HG03457 (cell line): ENCODE measurements around the gene USP24.
"Not testable (repeated sequence)": the region's sequence is repeated elsewhere in the genome, so short reads cannot be mapped to it uniquely, and the experiment has no call there.

Experiments used
- ATAC-seq: cut with Tn5 transposase; IDR thresholded peaks from one replicate; pipeline ENCODE4 v1.9.1; 2021; ENCODE audit warnings: moderate number of reproducible peaks; ENCODE audit not compliant: unreplicated experiment

USP24 gene

GRCh38 chr1:55197099-55197498 lies 18.1 kb downstream of the USP24 start:
- ATAC-seq = no peak

GRCh38 chr1:55196433-55197035 lies 18.6 kb downstream of the USP24 start:
- ATAC-seq = no peak

- ATAC-seq = peak; percentile 73
Observed at GRCh38 chr1:55195521-55196233, 19.5 kb downstream of the USP24 start.

GRCh38 chr1:55194851-55195250 lies 20.3 kb downstream of the USP24 start:
- no peak for ATAC-seq

GRCh38 chr1:55192093-55192492 lies 23.1 kb downstream of the USP24 start:
- no peak for ATAC-seq

GRCh38 chr1:55191219-55191952 lies 23.8 kb downstream of the USP24 start:
- ATAC-seq = not testable (repeated sequence)

GRCh38 chr1:55190109-55190508 lies 25.1 kb downstream of the USP24 start:
- no peak for ATAC-seq

GRCh38 chr1:55188909-55189308 lies 26.3 kb downstream of the USP24 start:
- ATAC-seq = no peak

- no peak for ATAC-seq
Observed at GRCh38 chr1:55185832-55186231, 29.3 kb downstream of the USP24 start.

- no peak for ATAC-seq
Observed at GRCh38 chr1:55184859-55185258, 30.3 kb downstream of the USP24 start.

GRCh38 chr1:55181666-55182065 lies 33.5 kb downstream of the USP24 start:
- ATAC-seq = no peak

GRCh38 chr1:55180075-55180670 lies 35.0 kb downstream of the USP24 start:
- no peak for ATAC-seq

GRCh38 chr1:55179177-55179835 lies 35.9 kb downstream of the USP24 start:
- ATAC-seq = no peak

GRCh38 chr1:55172687-55173086 lies 42.5 kb downstream of the USP24 start:
- ATAC-seq = no peak

GRCh38 chr1:55172272-55172671 lies 42.9 kb downstream of the USP24 start:
- no peak for ATAC-seq

- no peak for ATAC-seq
Observed at GRCh38 chr1:55171694-55172093, 43.5 kb downstream of the USP24 start.

- no peak for ATAC-seq
Observed at GRCh38 chr1:55170426-55170825, 44.7 kb downstream of the USP24 start.

- ATAC-seq = no peak
Observed at GRCh38 chr1:55169126-55169525, 46.0 kb downstream of the USP24 start.

GRCh38 chr1:55168353-55168752 lies 46.8 kb downstream of the USP24 start:
- ATAC-seq = no peak

GRCh38 chr1:55167224-55167871 lies 47.8 kb downstream of the USP24 start:
- ATAC-seq = no peak

GRCh38 chr1:55164906-55165305 lies 50.3 kb downstream of the USP24 start:
- no peak for ATAC-seq
